Uterus (tissue), 4 donors: Measurements from ENCODE around the gene CIITA. TPM values are rescaled to one million over a fixed set of nuclear protein-coding genes. Genes with fewer than 3 reads are reported as not detected.
"Not testable (repeated sequence)": the region's sequence is repeated elsewhere in the genome, so short reads cannot be mapped to it uniquely, and the experiment has no call there.

ENCODE experiments used
- DNase-seq, 2 donors: peaks; one replicate each; pipeline ENCODE4 v3.0.0-alpha.2; 2019 to 2020
- H3K27ac ChIP-seq, 2 donors: fragments of 200-600 bp; sonication (generic); 1 replicate in 1 of 2; 2 replicates in 1 of 2; pipeline ENCODE4 v1.5.1; 2016 to 2018
- H3K27me3 ChIP-seq, 2 donors: fragments of 200-600 bp; sonication (generic); one replicate each; pipeline ENCODE4 v1.5.1; 2018 to 2019; ENCODE audit warnings: control low read depth in 1 of 2
- H3K36me3 ChIP-seq, 2 donors: fragments of 200-600 bp; sonication (generic); one replicate each; pipeline ENCODE4 v1.5.1; 2019; ENCODE audit warnings: control low read depth in 1 of 2
- H3K4me1 ChIP-seq, 2 donors: fragments of 200-600 bp; sonication (generic); one replicate each; pipeline ENCODE4 v1.5.1; 2018 to 2019; ENCODE audit warnings: control low read depth in 1 of 2
- H3K4me3 ChIP-seq, 2 donors: fragments of 200-600 bp; sonication (generic); 1 replicate in 1 of 2; 2 replicates in 1 of 2; pipeline ENCODE4 v1.5.1; 2018 to 2019; ENCODE audit warnings: mild to moderate bottlenecking in 1 of 2
- H3K9me3 ChIP-seq, 2 donors: fragments of 200-600 bp; sonication (generic); one replicate each; pipeline ENCODE4 v1.5.1; 2019; ENCODE audit warnings: control low read depth in 1 of 2
- CTCF ChIP-seq, 4 experiments: fragments of 200-600 bp in 2 of 4; fragments of 450-650 bp in 2 of 4; sonication (generic) in 2 of 4; IDR thresholded peaks; one replicate each; pipeline ENCODE4 v1.5.1; 2016 to 2019; ENCODE audit warnings: antibody characterized with exemption in 4 of 4, mild to moderate bottlenecking in 2 of 4, moderate library complexity in 1 of 4
- POLR2A ChIP-seq, 2 donors: fragments of 450-650 bp; IDR thresholded peaks; one replicate each; pipeline ENCODE4 v1.6.1; 2016; ENCODE audit warnings: antibody characterized with exemption in 2 of 2, mild to moderate bottlenecking in 1 of 2, moderate library complexity in 1 of 2
- intact Hi-C: fragments of 100-400 bp; cut with DNase I; formaldehyde crosslinking; loops from one replicate; pipeline ENCODE4 v1.15.1; 2023; ENCODE audit warnings: low total_unique reads
- total RNA-seq, 4 donors: library from RNA; depleted of rRNA in 3 of 4; stranded (reverse); fragments of >200 nt in 3 of 4; gene quantifications; one replicate each; pipeline versions ENCODE4 v1.1.0 to v1.2.4, GENCODE V29; 2014 to 2023
- donor health status: DM: yes; HTN: yes; CAD: no.

Gene CIITA, protein sequence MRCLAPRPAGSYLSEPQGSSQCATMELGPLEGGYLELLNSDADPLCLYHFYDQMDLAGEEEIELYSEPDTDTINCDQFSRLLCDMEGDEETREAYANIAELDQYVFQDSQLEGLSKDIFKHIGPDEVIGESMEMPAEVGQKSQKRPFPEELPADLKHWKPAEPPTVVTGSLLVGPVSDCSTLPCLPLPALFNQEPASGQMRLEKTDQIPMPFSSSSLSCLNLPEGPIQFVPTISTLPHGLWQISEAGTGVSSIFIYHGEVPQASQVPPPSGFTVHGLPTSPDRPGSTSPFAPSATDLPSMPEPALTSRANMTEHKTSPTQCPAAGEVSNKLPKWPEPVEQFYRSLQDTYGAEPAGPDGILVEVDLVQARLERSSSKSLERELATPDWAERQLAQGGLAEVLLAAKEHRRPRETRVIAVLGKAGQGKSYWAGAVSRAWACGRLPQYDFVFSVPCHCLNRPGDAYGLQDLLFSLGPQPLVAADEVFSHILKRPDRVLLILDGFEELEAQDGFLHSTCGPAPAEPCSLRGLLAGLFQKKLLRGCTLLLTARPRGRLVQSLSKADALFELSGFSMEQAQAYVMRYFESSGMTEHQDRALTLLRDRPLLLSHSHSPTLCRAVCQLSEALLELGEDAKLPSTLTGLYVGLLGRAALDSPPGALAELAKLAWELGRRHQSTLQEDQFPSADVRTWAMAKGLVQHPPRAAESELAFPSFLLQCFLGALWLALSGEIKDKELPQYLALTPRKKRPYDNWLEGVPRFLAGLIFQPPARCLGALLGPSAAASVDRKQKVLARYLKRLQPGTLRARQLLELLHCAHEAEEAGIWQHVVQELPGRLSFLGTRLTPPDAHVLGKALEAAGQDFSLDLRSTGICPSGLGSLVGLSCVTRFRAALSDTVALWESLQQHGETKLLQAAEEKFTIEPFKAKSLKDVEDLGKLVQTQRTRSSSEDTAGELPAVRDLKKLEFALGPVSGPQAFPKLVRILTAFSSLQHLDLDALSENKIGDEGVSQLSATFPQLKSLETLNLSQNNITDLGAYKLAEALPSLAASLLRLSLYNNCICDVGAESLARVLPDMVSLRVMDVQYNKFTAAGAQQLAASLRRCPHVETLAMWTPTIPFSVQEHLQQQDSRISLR
- total RNA-seq = 10 to 100 TPM in 2 of 4 donors, 1 to 10 TPM in 2; 7.1 to 48.3 (median 18.8) TPM

- peak in 1 of 2 donors; percentile 55 for DNase-seq
- Histone ChIP-seq H3K9me3 (no peaks in the 10 kb centered on the region), H3K27me3 (no peaks in the 10 kb centered on the region), H3K27ac (peak within 1 kb of the TSS in 1 of 2 donors; percentile 60), H3K36me3 (no peaks in the 10 kb centered on the region), H3K4me1 (peaks cover 0 to 11% of the 10 kb centered on the region in 2 donors), H3K4me3 (no peak within 1 kb of the TSS)
- TF ChIP-seq POLR2A (IDR thresholded peaks at IDR 0.05) (no peak), CTCF (IDR thresholded peaks at IDR 0.05) (no peak)
- intact Hi-C loops = no loop called here
Measured at GRCh38 chr16:10876799-10877341, at the start of gene CIITA. Gene CIITA, plus strand, starts transcription at chr16:10877202. Its CDS starts 129 bp downstream, at chr16:10877331.

- Histone ChIP-seq H3K27me3 (no peaks in the 10 kb centered on the region), H3K4me3 (no peak overlapping the region), H3K27ac (peak overlapping the region; percentile 91 to 96), H3K4me1 (peaks cover 8 to 12% of the 10 kb centered on the region in 2 donors), H3K36me3 (no peaks in the 10 kb centered on the region), H3K9me3 (no peaks in the 10 kb centered on the region)
- peak; percentile 84 to 86 for DNase-seq
- intact Hi-C loops = no loop called here
- TF ChIP-seq CTCF (IDR thresholded peaks at IDR 0.05) (no peak), POLR2A (IDR thresholded peaks at IDR 0.05) (no peak)
Measured at GRCh38 chr16:10827691-10828341, 49.2 kb upstream of the CIITA start.

DNA sequence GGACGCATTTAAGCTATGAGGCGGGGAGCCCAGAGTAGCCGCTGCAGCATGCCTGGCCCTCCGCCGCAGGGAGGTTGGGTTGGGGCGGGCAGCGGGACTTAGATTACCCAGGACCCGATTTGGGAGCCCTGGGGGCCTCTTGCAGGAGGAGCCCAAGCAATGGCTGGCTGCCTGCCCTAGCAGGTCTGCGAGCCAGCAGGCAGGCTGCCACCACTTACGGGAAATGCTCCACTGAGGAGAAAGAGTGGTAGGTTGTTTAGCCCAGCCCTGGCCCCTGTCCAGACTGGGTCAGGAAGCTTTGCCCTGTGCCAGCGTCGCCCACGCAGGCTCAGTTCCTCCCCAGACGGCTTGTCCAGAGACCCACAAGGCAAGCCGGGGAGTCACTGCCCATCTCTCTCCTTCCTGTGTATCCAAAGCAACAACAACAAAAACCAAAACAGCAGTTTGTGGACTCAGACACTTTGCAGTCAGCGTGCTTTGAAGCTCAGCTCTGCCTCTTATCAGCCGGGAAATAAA, 48.1 kb upstream of the CIITA start:
- Histone ChIP-seq H3K9me3 (no peaks in the 10 kb centered on the region), H3K4me1 (peaks cover 8 to 12% of the 10 kb centered on the region in 2 donors), H3K36me3 (no peaks in the 10 kb centered on the region), H3K4me3 (peak overlapping the region in 1 of 2 donors; percentile 11), H3K27ac (peak overlapping the region; percentile 91 to 96), H3K27me3 (no peaks in the 10 kb centered on the region)
- DNase-seq = peak; percentile 90 to 95
- intact Hi-C loops = no loop called here
- TF ChIP-seq CTCF (IDR thresholded peaks at IDR 0.05) (no peak), POLR2A (IDR thresholded peaks at IDR 0.05) (no peak)

GRCh38 chr16:10829390-10830098, 47.5 kb upstream of the CIITA start:
- DNase-seq = peak; percentile 22 to 60
- H3K27me3 ChIP-seq, H3K9me3 ChIP-seq, H3K36me3 ChIP-seq, intact Hi-C loops, H3K4me3 ChIP-seq: not testable (repeated sequence)
- H3K27ac ChIP-seq = peak overlapping the region; percentile 91 to 96
- peaks cover 8 to 12% of the 10 kb centered on the region in 2 donors for H3K4me1 ChIP-seq

GRCh38 chr16:10830240-10830639, 46.8 kb upstream of the CIITA start:
- H3K9me3 ChIP-seq, H3K36me3 ChIP-seq, intact Hi-C loops, H3K27me3 ChIP-seq, DNase-seq, H3K4me3 ChIP-seq: not testable (repeated sequence)
- H3K4me1 ChIP-seq = peaks cover 8 to 12% of the 10 kb centered on the region in 2 donors
- peak overlapping the region; percentile 48 to 68 for H3K27ac ChIP-seq
